WTC11 (cell line): ENCODE measurements around the gene DPP10. TPM values are rescaled to one million over a fixed set of nuclear protein-coding genes. Genes with fewer than 3 reads are reported as not detected.

ENCODE experiments used
- ATAC-seq: fragments of 200-7000 bp; cut with Tn5 transposase; 2 replicates; pipeline ENCODE4 v1.10.0; 2021; ENCODE audit warnings: mild to moderate bottlenecking, moderate library complexity
- CTCF ChIA-PET: fragments of 300-600 bp; sonication (Branson Sonifier 250); formaldehyde crosslinking; loops from one replicate; lab custom pipeline; 2021; ENCODE audit warnings: antibody characterized with exemption; lab: Charles Lee
- POLR2A ChIA-PET: fragments of 350-600 bp; sonication (Branson Sonifier 250); formaldehyde crosslinking; loops from one replicate; lab custom pipeline; 2021; ENCODE audit warnings: antibody characterized with exemption; lab: Charles Lee
- DNase-seq: peaks from one replicate; pipeline ENCODE4 v3.0.0; 2021; ENCODE audit warnings: low spot score
- H3K27ac Mint-ChIP-seq: 2 replicates; pipeline ENCODE4 v1.8.0; 2021; ENCODE audit warnings: mixed read lengths
- H3K27me3 Mint-ChIP-seq: 2 replicates; pipeline ENCODE4 v1.8.0; 2021; ENCODE audit warnings: low read depth, mild to moderate bottlenecking, moderate library complexity, mixed read lengths
- H3K36me3 Mint-ChIP-seq: 2 replicates; pipeline ENCODE4 v1.8.0; 2021; ENCODE audit warnings: mixed read lengths
- H3K4me1 Mint-ChIP-seq: 2 replicates; pipeline ENCODE4 v1.8.0; 2022; ENCODE audit warnings: mixed read lengths
- H3K4me3 Mint-ChIP-seq: 2 replicates; pipeline ENCODE4 v1.8.0; 2021; ENCODE audit warnings: mild to moderate bottlenecking, moderate library complexity, mixed read lengths
- H3K9me3 Mint-ChIP-seq: 2 replicates; pipeline ENCODE4 v1.8.0; 2021; ENCODE audit warnings: mixed read lengths
- AR ChIP-seq: fragments of 250-450 bp; sonication (Bioruptor Pico); IDR thresholded peaks from 2 replicates; pipeline ENCODE4 v1.9.0; 2021; ENCODE audit warnings: mild to moderate bottlenecking
- CBFB ChIP-seq: sonication (generic); formaldehyde crosslinking; IDR thresholded peaks from 2 replicates; pipeline ENCODE4 v1.8.1; 2022; ENCODE audit warnings: mild to moderate bottlenecking, low read depth, missing genetic modification reagents
- E2F1 ChIP-seq: sonication (generic); formaldehyde crosslinking; IDR thresholded peaks from 2 replicates; pipeline ENCODE4 v1.8.0; 2022; ENCODE audit warnings: mild to moderate bottlenecking, missing genetic modification reagents
- FOXK1 ChIP-seq: sonication (generic); formaldehyde crosslinking; IDR thresholded peaks from 2 replicates; pipeline ENCODE4 v1.8.0; 2022; ENCODE audit warnings: mild to moderate bottlenecking, moderate library complexity, missing genetic modification reagents
- IRF2 ChIP-seq: sonication (generic); formaldehyde crosslinking; IDR thresholded peaks from 2 replicates; pipeline ENCODE4 v1.8.0; 2022; ENCODE audit warnings: low read depth, missing genetic modification reagents, borderline replicate concordance
- MXD4 ChIP-seq: fragments of 250-450 bp; sonication (Bioruptor Pico); IDR thresholded peaks from 2 replicates; pipeline ENCODE4 v1.8.0; 2021; ENCODE audit warnings: mild to moderate bottlenecking, moderate library complexity, borderline replicate concordance
- RORB ChIP-seq: fragments of 250-450 bp; sonication (Bioruptor Pico); IDR thresholded peaks from 2 replicates; pipeline ENCODE4 v1.9.0; 2021; ENCODE audit warnings: mild to moderate bottlenecking
- USF2 ChIP-seq: sonication (generic); formaldehyde crosslinking; IDR thresholded peaks from 2 replicates; pipeline ENCODE4 v1.8.1; 2023; ENCODE audit warnings: mild to moderate bottlenecking, missing genetic modification reagents, moderate library complexity
- ZNF121 ChIP-seq: sonication (generic); formaldehyde crosslinking; IDR thresholded peaks from 2 replicates; pipeline ENCODE4 v1.8.0; 2023; ENCODE audit warnings: missing genetic modification reagents
- ZNF263 ChIP-seq: sonication (generic); formaldehyde crosslinking; IDR thresholded peaks from 2 replicates; pipeline ENCODE4 v1.8.1; 2022; ENCODE audit warnings: low read depth, mild to moderate bottlenecking, moderate library complexity, missing genetic modification reagents
- ZNF512 ChIP-seq: sonication (generic); formaldehyde crosslinking; IDR thresholded peaks from 2 replicates; pipeline ENCODE4 v1.8.1; 2022; ENCODE audit warnings: missing genetic modification reagents, borderline replicate concordance
- total RNA-seq: library from RNA; stranded (reverse); gene quantifications from 3 replicates; pipeline ENCODE4 v1.2.3, GENCODE V29; 2021
- TF ChIP-seq, protein P1 (sequence below): fragments of 250-450 bp; sonication (Bioruptor Pico); IDR thresholded peaks from 2 replicates; pipeline ENCODE4 v2.1.2; 2022; ENCODE audit warnings: mild to moderate bottlenecking, moderate library complexity
- TF ChIP-seq, protein P2 (sequence below): fragments of 250-450 bp; sonication (Bioruptor Pico); IDR thresholded peaks from 2 replicates; pipeline ENCODE4 v1.9.0; 2021; ENCODE audit warnings: moderate library complexity, mild to moderate bottlenecking, inconsistent platforms, borderline replicate concordance
- TF ChIP-seq, protein P3 (sequence below): sonication (generic); formaldehyde crosslinking; IDR thresholded peaks from 2 replicates; pipeline ENCODE4 v1.8.1; 2022; ENCODE audit warnings: low read depth, mild to moderate bottlenecking, moderate library complexity, missing genetic modification reagents, borderline replicate concordance

Gene DPP10
- total RNA-seq, 1 experiment from 2014 or later = 4.0 TPM

DNA sequence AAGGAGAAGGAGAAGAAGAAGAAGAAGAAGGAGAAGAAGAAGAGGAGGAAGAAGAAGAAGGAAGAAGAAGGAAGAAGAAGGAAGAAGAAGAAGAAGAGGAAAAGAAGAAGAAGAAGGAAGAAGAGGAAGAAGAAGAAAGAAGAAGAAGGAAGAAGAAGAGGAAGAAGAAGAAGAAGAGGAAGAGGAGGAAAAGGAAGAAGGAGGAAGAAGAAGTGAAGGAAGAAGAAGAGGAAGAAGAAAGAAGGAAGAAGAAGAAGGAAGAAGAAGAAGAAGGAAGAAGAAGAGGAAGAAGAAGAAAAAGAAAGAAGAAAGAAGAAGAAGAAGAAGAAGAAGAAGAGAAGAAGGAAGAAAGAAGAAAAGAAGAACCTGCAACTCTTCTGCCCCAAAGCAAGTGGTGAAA lies 942.0 kb downstream of the DPP10 start (continued):
- TF ChIP-seq, protein P1, sequence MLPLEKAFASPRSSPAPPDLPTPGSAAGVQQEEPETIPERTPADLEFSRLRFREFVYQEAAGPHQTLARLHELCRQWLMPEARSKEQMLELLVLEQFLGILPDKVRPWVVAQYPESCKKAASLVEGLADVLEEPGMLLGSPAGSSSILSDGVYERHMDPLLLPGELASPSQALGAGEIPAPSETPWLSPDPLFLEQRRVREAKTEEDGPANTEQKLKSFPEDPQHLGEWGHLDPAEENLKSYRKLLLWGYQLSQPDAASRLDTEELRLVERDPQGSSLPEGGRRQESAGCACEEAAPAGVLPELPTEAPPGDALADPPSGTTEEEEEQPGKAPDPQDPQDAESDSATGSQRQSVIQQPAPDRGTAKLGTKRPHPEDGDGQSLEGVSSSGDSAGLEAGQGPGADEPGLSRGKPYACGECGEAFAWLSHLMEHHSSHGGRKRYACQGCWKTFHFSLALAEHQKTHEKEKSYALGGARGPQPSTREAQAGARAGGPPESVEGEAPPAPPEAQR = no peak
- TF ChIP-seq CBFB (CRISPR knock-in tag) = no peak

- H3K27ac Mint-ChIP-seq = no peak overlapping the region
- peak; percentile 38; the same call in 1 of the 2 replicates for ATAC-seq
- H3K27me3 Mint-ChIP-seq = peaks cover 2% of the 10 kb centered on the region; the same call in 1 of the 2 replicates
- no peak for DNase-seq
- TF ChIP-seq, protein P2, sequence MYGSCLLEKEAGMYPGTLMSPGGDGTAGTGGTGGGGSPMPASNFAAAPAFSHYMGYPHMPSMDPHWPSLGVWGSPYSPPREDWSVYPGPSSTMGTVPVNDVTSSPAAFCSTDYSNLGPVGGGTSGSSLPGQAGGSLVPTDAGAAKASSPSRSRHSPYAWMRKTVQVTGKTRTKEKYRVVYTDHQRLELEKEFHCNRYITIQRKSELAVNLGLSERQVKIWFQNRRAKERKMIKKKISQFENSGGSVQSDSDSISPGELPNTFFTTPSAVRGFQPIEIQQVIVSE = no peak
- no peak for TF ChIP-seq ZNF263 (CRISPR knock-in tag)
- no peak for TF ChIP-seq MXD4 (CRISPR knock-in tag)
- no peak for TF ChIP-seq FOXK1 (CRISPR knock-in tag)
- TF ChIP-seq IRF2 (CRISPR knock-in tag) = no peak
- TF ChIP-seq ZNF512 (CRISPR knock-in tag) = no peak
- TF ChIP-seq E2F1 = no peak
- TF ChIP-seq USF2 = no peak
- no peak for TF ChIP-seq RORB (CRISPR knock-in tag)
- no peak for TF ChIP-seq AR (CRISPR knock-in tag)
- no peak for TF ChIP-seq ZNF121
- TF ChIP-seq, protein P3, sequence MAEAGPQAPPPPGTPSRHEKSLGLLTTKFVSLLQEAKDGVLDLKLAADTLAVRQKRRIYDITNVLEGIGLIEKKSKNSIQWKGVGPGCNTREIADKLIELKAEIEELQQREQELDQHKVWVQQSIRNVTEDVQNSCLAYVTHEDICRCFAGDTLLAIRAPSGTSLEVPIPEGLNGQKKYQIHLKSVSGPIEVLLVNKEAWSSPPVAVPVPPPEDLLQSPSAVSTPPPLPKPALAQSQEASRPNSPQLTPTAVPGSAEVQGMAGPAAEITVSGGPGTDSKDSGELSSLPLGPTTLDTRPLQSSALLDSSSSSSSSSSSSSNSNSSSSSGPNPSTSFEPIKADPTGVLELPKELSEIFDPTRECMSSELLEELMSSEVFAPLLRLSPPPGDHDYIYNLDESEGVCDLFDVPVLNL (CRISPR knock-in tag) = no peak
- ChIA-PET POLR2A (no interaction called here), CTCF (interaction anchor here (0.6 to 1.9 kb wide), 5 partner anchors 9 to 276 kb away, joined by 3 to 14 read pairs (median 4); no protein-coding TSS in a partner anchor)
- H3K9me3 Mint-ChIP-seq = peaks cover 36% of the 10 kb centered on the region
- H3K36me3 Mint-ChIP-seq = peaks cover 29% of the 10 kb centered on the region
- no peak overlapping the region for H3K4me3 Mint-ChIP-seq
- no peaks in the 10 kb centered on the region for H3K4me1 Mint-ChIP-seq
These were observed 944.0 kb downstream of the DPP10 start for GRCh38 chr2:115386465-115386864.
